GM06990 (cell line): ENCODE measurements around the gene PIK3IP1.

Experiments
- DNase-seq: peaks from one replicate; pipeline ENCODE4 v3.0.0-alpha.2; 2011; ENCODE audit not compliant: insufficient read length; ENCODE audit errors: extremely low read depth
- H3K27me3 ChIP-seq: replicated peaks from 2 replicates; pipeline ENCODE4 v1.6.0; 2011; ENCODE audit warnings: low read length; ENCODE audit not compliant: control insufficient read depth, insufficient read depth
- H3K36me3 ChIP-seq: 2 replicates; pipeline ENCODE4 v1.5.1; 2011; ENCODE audit warnings: low read length; ENCODE audit not compliant: control insufficient read depth, insufficient read depth
- H3K4me3 ChIP-seq: replicated peaks from 2 replicates; pipeline ENCODE4 v1.5.1; 2011; ENCODE audit warnings: low read depth, mild to moderate bottlenecking, control low read depth, low read length
- TF ChIP-seq, protein P1 (sequence below): IDR thresholded peaks from 2 replicates; pipeline ENCODE4 v1.5.1; 2011; ENCODE audit warnings: low read length, control low read depth, mild to moderate bottlenecking, inconsistent platforms; ENCODE audit not compliant: insufficient read depth, poor library complexity, severe bottlenecking

PIK3IP1 gene

GRCh38 chr22:31337178-31337577, 44.9 kb upstream of the PIK3IP1 start:
- TF ChIP-seq, protein P1, sequence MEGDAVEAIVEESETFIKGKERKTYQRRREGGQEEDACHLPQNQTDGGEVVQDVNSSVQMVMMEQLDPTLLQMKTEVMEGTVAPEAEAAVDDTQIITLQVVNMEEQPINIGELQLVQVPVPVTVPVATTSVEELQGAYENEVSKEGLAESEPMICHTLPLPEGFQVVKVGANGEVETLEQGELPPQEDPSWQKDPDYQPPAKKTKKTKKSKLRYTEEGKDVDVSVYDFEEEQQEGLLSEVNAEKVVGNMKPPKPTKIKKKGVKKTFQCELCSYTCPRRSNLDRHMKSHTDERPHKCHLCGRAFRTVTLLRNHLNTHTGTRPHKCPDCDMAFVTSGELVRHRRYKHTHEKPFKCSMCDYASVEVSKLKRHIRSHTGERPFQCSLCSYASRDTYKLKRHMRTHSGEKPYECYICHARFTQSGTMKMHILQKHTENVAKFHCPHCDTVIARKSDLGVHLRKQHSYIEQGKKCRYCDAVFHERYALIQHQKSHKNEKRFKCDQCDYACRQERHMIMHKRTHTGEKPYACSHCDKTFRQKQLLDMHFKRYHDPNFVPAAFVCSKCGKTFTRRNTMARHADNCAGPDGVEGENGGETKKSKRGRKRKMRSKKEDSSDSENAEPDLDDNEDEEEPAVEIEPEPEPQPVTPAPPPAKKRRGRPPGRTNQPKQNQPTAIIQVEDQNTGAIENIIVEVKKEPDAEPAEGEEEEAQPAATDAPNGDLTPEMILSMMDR, result no peak
- Histone ChIP-seq H3K36me3 (peaks cover 55% of the 10 kb centered on the region), H3K4me3 (no peak overlapping the region), H3K27me3 (no peaks in the 10 kb centered on the region)
- DNase-seq, result no peak

DNA sequence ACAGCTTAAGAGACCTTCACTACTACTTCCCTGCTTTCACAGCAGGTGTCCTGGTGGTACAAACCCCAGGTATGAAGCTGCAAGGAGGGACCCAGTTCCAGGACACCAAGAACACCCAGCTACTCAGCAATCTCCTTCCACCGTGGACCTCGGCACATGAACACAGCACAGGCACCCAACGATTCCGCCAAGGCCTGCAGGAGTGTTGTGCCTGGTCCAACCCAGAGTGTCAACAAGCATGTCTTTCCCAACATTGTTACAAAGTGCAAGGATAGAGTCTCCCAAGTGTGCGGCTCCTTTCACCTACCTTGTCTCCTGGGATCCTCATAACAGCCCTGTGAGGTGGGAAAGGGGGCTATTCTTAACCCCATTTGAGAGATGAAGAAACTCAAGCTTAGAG, 42.0 kb upstream of the PIK3IP1 start:
- no peak for DNase-seq
- no peaks in the 10 kb centered on the region for H3K27me3 ChIP-seq
- no peak overlapping the region for H3K4me3 ChIP-seq
- peaks cover 41% of the 10 kb centered on the region for H3K36me3 ChIP-seq
- TF ChIP-seq, protein P1, result no peak

DNA sequence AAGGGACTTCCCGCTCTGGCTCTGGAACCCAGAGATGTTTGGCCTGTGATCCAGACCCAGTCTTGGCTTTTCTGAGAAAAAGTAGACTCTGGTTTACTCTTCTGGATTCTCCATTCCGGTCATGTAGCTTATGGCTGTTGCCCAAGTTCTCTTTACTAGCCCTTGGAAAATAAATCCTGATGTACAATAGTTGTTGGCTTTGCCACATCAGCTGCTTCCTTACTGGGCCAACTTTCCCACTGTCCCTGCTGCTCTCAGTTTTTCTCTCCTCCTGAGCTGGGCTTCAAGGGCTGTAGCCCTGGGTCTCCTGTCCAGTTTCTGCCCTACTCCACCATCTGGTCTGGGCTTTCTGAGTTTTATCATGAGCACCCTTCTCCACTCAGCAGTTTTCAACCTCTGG, 41.4 kb upstream of the PIK3IP1 start:
- DNase-seq, result no peak
- Histone ChIP-seq H3K4me3 (no peak overlapping the region), H3K36me3 (peaks cover 45% of the 10 kb centered on the region), H3K27me3 (no peaks in the 10 kb centered on the region)
- TF ChIP-seq, protein P1, result no peak

DNA sequence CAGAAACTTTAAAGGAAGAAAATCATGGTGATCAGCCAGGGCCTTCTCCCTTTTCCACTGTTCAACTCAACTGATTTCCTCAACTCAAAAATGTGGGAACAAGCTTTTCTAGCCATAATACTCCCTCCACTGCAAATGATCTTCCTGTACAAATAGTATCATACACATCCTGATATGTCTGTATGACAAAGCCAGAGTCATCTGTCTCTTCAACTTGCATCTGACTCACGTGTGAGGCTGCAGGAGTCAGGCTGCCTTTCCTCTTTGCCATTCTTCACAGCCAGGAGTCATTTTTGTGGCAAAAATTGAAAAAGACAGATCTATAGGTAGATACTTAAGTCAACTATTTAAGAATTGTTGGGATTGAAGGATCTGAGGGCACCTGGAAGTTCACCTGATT, 40.6 kb upstream of the PIK3IP1 start:
- Histone ChIP-seq H3K27me3 (no peaks in the 10 kb centered on the region), H3K4me3 (no peak overlapping the region), H3K36me3 (peaks cover 43% of the 10 kb centered on the region)
- no peak for DNase-seq
- TF ChIP-seq, protein P1, result no peak

DNA sequence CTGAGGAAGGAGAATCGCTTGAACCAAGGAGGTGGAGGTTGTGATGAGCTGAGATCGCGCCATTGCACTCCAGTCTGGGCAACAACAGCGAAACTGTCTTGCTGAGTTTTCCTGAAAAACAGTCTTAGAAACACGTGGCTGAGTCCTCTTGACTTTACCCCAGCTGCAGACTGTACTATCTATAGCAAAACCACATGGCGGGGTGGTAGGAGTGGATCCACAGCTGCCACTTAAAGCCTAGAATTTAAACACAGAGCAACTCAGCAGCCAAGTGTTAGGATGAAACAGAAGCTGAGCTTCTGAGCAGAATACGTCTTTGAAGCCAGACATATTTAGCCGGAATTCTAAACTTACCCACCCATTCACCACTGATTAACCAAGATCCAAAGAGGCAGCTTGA, 39.7 kb upstream of the PIK3IP1 start:
- H3K4me3 ChIP-seq, result no peak overlapping the region
- no peak for DNase-seq

More for the DNA sequence above, 39.7 kb upstream of the PIK3IP1 start:
- Histone ChIP-seq H3K36me3 (peaks cover 47% of the 10 kb centered on the region), H3K27me3 (no peaks in the 10 kb centered on the region)
- TF ChIP-seq, protein P1, result no peak
